ENCODE measurements around the gene OLFML1.
"Not testable (repeated sequence)": the region's sequence is repeated elsewhere in the genome, so short reads cannot be mapped to it uniquely, and the experiment has no call there.

OLFML1 gene

GRCh38 chr11:7512525-7513233 lies 27.4 kb downstream of the OLFML1 start:
- Histone ChIP-seq H3K36me3 (ENCODE audit: control insufficient read depth, insufficient read depth, low read length) (no peaks in the 10 kb centered on the region), H3K4me3 (replicated peaks; ENCODE audit: low read depth, low read length) (peak overlapping the region; percentile 97), H3K27me3 (replicated peaks; ENCODE audit: control insufficient read depth, insufficient read depth, low read length) (no peaks in the 10 kb centered on the region)
- TF ChIP-seq, protein P1, sequence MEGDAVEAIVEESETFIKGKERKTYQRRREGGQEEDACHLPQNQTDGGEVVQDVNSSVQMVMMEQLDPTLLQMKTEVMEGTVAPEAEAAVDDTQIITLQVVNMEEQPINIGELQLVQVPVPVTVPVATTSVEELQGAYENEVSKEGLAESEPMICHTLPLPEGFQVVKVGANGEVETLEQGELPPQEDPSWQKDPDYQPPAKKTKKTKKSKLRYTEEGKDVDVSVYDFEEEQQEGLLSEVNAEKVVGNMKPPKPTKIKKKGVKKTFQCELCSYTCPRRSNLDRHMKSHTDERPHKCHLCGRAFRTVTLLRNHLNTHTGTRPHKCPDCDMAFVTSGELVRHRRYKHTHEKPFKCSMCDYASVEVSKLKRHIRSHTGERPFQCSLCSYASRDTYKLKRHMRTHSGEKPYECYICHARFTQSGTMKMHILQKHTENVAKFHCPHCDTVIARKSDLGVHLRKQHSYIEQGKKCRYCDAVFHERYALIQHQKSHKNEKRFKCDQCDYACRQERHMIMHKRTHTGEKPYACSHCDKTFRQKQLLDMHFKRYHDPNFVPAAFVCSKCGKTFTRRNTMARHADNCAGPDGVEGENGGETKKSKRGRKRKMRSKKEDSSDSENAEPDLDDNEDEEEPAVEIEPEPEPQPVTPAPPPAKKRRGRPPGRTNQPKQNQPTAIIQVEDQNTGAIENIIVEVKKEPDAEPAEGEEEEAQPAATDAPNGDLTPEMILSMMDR (IDR thresholded peaks at IDR 0.05; ENCODE audit: insufficient read depth, low read length, poor library complexity, severe bottlenecking): peak; percentile 20
- peak; percentile 79 for DNase-seq (ENCODE audit: extremely low read depth, insufficient read length)

GRCh38 chr11:7513234-7514098 lies 28.2 kb downstream of the OLFML1 start, which contains the start of gene PPFIBP2:
Gene PPFIBP2 (plus strand): TSS chr11:7513999. CDS start chr11:7549476, 35,477 bp downstream.
- no peaks in the 10 kb centered on the region for H3K36me3 ChIP-seq (ENCODE audit: control insufficient read depth, insufficient read depth, low read length)
- H3K27me3 ChIP-seq (replicated peaks; ENCODE audit: control insufficient read depth, insufficient read depth, low read length): no peaks in the 10 kb centered on the region
- H3K4me3 ChIP-seq (replicated peaks; ENCODE audit: low read depth, low read length): peak within 1 kb of the TSS; percentile 97
- DNase-seq (ENCODE audit: extremely low read depth, insufficient read length): peak; percentile 89
- TF ChIP-seq, protein P1 (IDR thresholded peaks at IDR 0.05; ENCODE audit: insufficient read depth, low read length, poor library complexity, severe bottlenecking): peak; percentile 78

DNA sequence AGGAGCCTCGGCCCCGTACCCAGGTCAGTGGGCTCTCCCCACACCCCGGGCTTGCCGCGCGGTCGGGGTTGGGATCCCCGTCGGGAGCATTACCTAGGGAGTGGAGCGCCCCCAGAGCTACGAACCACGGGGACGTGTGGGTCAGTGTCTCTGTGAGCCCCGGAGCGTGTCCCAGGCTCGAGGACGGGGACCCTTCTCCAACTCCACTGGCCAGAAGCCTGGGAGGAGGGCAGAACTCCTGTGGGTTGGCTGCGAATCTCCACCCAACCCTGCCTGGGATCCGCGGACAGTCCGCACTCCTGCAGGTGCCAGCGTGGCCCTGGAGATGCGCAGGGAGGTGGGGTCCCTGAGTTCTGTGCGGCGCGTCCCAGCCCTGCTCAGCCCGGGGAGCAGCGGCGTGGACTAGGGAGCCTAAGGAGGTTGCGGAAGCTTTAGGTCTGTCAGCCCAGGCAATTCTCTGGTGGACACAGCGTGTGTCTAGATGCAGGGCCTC lies 28.8 kb downstream of the OLFML1 start:
- H3K36me3 ChIP-seq (ENCODE audit: control insufficient read depth, insufficient read depth, low read length): no peaks in the 10 kb centered on the region
- TF ChIP-seq, protein P1 (IDR thresholded peaks at IDR 0.05; ENCODE audit: insufficient read depth, low read length, poor library complexity, severe bottlenecking): no peak
- peak overlapping the region; percentile 97 for H3K4me3 ChIP-seq (replicated peaks; ENCODE audit: low read depth, low read length)
- no peak for DNase-seq (ENCODE audit: extremely low read depth, insufficient read length)
- H3K27me3 ChIP-seq (replicated peaks; ENCODE audit: control insufficient read depth, insufficient read depth, low read length): no peaks in the 10 kb centered on the region

DNA sequence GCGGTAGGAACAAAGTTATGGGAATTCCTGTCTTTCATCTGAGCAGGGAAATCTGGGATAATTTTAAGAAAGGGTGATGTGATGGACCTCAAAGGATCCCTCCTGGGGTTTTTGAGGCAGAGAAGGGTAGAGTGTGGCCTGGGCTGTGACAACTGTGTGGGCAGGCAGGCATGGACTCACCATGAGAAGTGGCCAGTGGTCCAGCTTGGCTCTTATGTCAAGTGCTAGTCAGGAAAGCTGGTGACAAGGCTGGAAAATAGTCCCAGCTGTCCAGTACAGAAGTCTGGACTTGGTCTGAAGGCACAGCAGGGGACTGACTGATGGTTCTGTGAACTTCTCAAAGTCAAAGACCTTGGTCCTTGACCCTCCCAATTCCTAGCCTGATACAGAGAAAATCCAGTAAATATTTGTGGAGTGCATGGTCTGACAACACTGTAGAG lies 30.2 kb downstream of the OLFML1 start:
- DNase-seq (ENCODE audit: extremely low read depth, insufficient read length): no peak
- Histone ChIP-seq H3K27me3 (replicated peaks; ENCODE audit: control insufficient read depth, insufficient read depth, low read length) (no peaks in the 10 kb centered on the region), H3K4me3 (replicated peaks; ENCODE audit: low read depth, low read length) (peak overlapping the region; percentile 97), H3K36me3 (ENCODE audit: control insufficient read depth, insufficient read depth, low read length) (no peaks in the 10 kb centered on the region)
- TF ChIP-seq, protein P1 (IDR thresholded peaks at IDR 0.05; ENCODE audit: insufficient read depth, low read length, poor library complexity, severe bottlenecking): no peak

DNA sequence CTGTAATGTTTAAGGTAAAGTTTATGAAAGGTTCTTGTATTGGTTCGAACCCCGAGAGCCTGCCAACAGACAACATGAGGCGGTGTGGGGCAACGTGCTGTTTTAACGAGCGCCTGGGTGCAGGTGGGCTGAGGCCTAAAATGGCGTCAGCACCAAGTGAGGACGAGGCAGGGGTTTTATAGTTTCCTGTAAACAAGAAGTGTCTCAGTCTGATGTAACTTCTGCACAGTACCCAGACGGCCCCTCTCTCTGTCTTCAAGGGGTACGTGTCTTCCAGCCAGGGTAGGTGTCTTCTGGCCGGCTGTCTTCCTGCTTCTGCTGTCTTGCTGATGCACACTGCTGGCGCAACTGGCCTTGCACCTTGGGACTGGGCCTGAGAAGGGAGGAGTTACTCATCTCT lies 31.2 kb downstream of the OLFML1 start:
- DNase-seq (ENCODE audit: extremely low read depth, insufficient read length): no peak
- TF ChIP-seq, protein P1 (IDR thresholded peaks at IDR 0.05; ENCODE audit: insufficient read depth, low read length, poor library complexity, severe bottlenecking): no peak

GRCh38 chr11:7517743-7518142 lies 32.4 kb downstream of the OLFML1 start:
- not testable (repeated sequence) for DNase-seq (ENCODE audit: extremely low read depth, insufficient read length); H3K4me3 ChIP-seq (replicated peaks; ENCODE audit: low read depth, low read length); H3K27me3 ChIP-seq (replicated peaks; ENCODE audit: control insufficient read depth, insufficient read depth, low read length); H3K36me3 ChIP-seq (ENCODE audit: control insufficient read depth, insufficient read depth, low read length)

More for the DNA sequence above, 31.2 kb downstream of the OLFML1 start:
- Histone ChIP-seq H3K4me3 (replicated peaks; ENCODE audit: low read depth, low read length) (peak overlapping the region; percentile 97), H3K36me3 (ENCODE audit: control insufficient read depth, insufficient read depth, low read length) (no peaks in the 10 kb centered on the region), H3K27me3 (replicated peaks; ENCODE audit: control insufficient read depth, insufficient read depth, low read length) (no peaks in the 10 kb centered on the region)
